B cell (primary cell): ENCODE results near the gene SPDYE16. TPM values are rescaled to one million over a fixed set of nuclear protein-coding genes. Genes with fewer than 3 reads are reported as not detected.
"Not testable (repeated sequence)": the region's sequence is repeated elsewhere in the genome, so short reads cannot be mapped to it uniquely, and the experiment has no call there.

Source experiments
- ATAC-seq: fragments of 200-7000 bp; cut with Tn5 transposase; one replicate; pipeline ENCODE4 v1.10.0; 2021; ENCODE audit warnings: low read depth, mild to moderate bottlenecking, moderate number of reproducible peaks, moderate library complexity
- CTCF ChIA-PET: fragments of 350-600 bp; sonication (Branson Sonifier 250); formaldehyde crosslinking; loops from one replicate; lab custom pipeline; 2021; ENCODE audit warnings: antibody characterized with exemption, inconsistent platforms; lab: Charles Lee
- POLR2A ChIA-PET: fragments of 350-600 bp; sonication (Branson Sonifier 250); formaldehyde crosslinking; loops from one replicate; lab custom pipeline; 2021; ENCODE audit warnings: antibody characterized with exemption; lab: Charles Lee
- DNase-seq: peaks from one replicate; pipeline ENCODE4 v3.0.0; 2013
- H2AFZ ChIP-seq: 2 replicates; pipeline ENCODE4 v1.6.1; 2012; ENCODE audit warnings: mild to moderate bottlenecking, low read depth, low read length; ENCODE audit not compliant: insufficient read depth, poor library complexity, severe bottlenecking
- H3K27ac ChIP-seq, 2 donors: 1 replicate in 1 of 2; 2 replicates in 1 of 2; pipeline ENCODE4 v1.5.1; 2012 to 2013; ENCODE audit warnings: low read length in 2 of 2, mild to moderate bottlenecking in 2 of 2, moderate library complexity in 1 of 2
- H3K27me3 ChIP-seq, 4 experiments: fragments of 200-600 bp in 1 of 4; sonication (generic) in 1 of 4; replicated peaks in 1 of 4; 1 replicate in 2 of 4; 2 replicates in 2 of 4; pipeline versions ENCODE4 v1.6.1 to v1.7.0; 2013 to 2016; ENCODE audit warnings: low read length in 3 of 4, mild to moderate bottlenecking in 2 of 4, mixed read lengths in 1 of 4, moderate library complexity in 1 of 4; ENCODE audit not compliant: insufficient read depth in 4 of 4, control insufficient read depth in 3 of 4; ENCODE audit errors: control extremely low read depth in 1 of 4
- H3K36me3 ChIP-seq, 2 experiments: replicated peaks in 1 of 2; 1 replicate in 1 of 2; 2 replicates in 1 of 2; pipeline versions ENCODE4 v1.6.1 to v1.7.1; 2013; ENCODE audit warnings: low read length in 1 of 2; ENCODE audit not compliant: insufficient read depth in 2 of 2, control insufficient read depth in 1 of 2; ENCODE audit errors: control extremely low read depth in 1 of 2, extremely low read depth in 1 of 2
- H3K4me1 ChIP-seq, 2 donors: fragments of 200-600 bp in 1 of 2; sonication (generic) in 1 of 2; 1 replicate in 1 of 2; 2 replicates in 1 of 2; pipeline versions ENCODE4 v1.5.1 to v1.6.1; 2013 to 2017; ENCODE audit warnings: low read length in 2 of 2; ENCODE audit not compliant: control insufficient read depth in 2 of 2, insufficient read depth in 2 of 2
- H3K4me2 ChIP-seq: replicated peaks from 2 replicates; pipeline ENCODE3; 2012; ENCODE audit warnings: mild to moderate bottlenecking, low read depth, low read length; ENCODE audit not compliant: poor library complexity, severe bottlenecking
- H3K4me3 ChIP-seq, 5 experiments: fragments of 200-600 bp in 1 of 5; sonication (generic) in 1 of 5; 1 replicate in 3 of 5; 2 replicates in 2 of 5; pipeline versions ENCODE4 v1.5.1 to v1.7.0; 2011 to 2016; ENCODE audit warnings: low read length in 4 of 5, mild to moderate bottlenecking in 4 of 5, low read depth in 2 of 5, control low read depth in 1 of 5, moderate library complexity in 1 of 5; ENCODE audit not compliant: insufficient read depth in 1 of 5; ENCODE audit errors: control extremely low read depth in 1 of 5, extremely low read depth in 1 of 5
- H3K79me2 ChIP-seq: fragments of 200-600 bp; sonication (generic); one replicate; pipeline ENCODE4 v1.6.0; 2016; ENCODE audit warnings: low read length; ENCODE audit not compliant: control insufficient read depth, insufficient read depth
- H3K9ac ChIP-seq: fragments of 200-600 bp; sonication (generic); 2 replicates; pipeline ENCODE4 v1.6.1; 2017; ENCODE audit warnings: mild to moderate bottlenecking, low read length, moderate library complexity
- H3K9me3 ChIP-seq, 3 donors: one replicate each; pipeline versions ENCODE4 v1.6.1 to v1.7.1; 2013; ENCODE audit warnings: low read length in 2 of 3; ENCODE audit not compliant: control insufficient read depth in 2 of 3, insufficient read depth in 1 of 3; ENCODE audit errors: control extremely low read depth in 1 of 3
- H4K20me1 ChIP-seq: 2 replicates; pipeline ENCODE4 v1.6.0; 2012; ENCODE audit warnings: mild to moderate bottlenecking, low read length; ENCODE audit not compliant: insufficient read depth, control insufficient read depth, poor library complexity, severe bottlenecking
- H3K27ac Mint-ChIP-seq: one replicate; pipeline ENCODE4 v1.8.0; 2021; ENCODE audit warnings: mixed read lengths
- H3K27me3 Mint-ChIP-seq: one replicate; pipeline ENCODE4 v1.8.0; 2021; ENCODE audit warnings: mixed read lengths
- H3K4me1 Mint-ChIP-seq: one replicate; pipeline ENCODE4 v1.8.0; 2021; ENCODE audit warnings: mixed read lengths
- H3K4me3 Mint-ChIP-seq: one replicate; pipeline ENCODE4 v1.8.0; 2021; ENCODE audit warnings: mixed read lengths
- H3K9me3 Mint-ChIP-seq: one replicate; pipeline ENCODE4 v1.8.0; 2022; ENCODE audit warnings: mixed read lengths; ENCODE audit not compliant: insufficient read depth
- WGBS: methylation state at CpG from one replicate; pipeline ENCODE4 v1.1.5; 2013; ENCODE audit warnings: missing lambda C conversion rate; ENCODE audit not compliant: insufficient coverage; 5-methylcytosine and 5-hydroxymethylcytosine counted together
- intact Hi-C: fragments of 100-400 bp; cut with micrococcal nuclease; formaldehyde crosslinking; loops from one replicate; pipeline ENCODE4 v1.10.0; 2022
- polyA plus RNA-seq: library from polyadenylated mRNA; depleted of rRNA; stranded (reverse); fragments of >200 nt; gene quantifications from 2 replicates; pipeline ENCODE4 v1.2.3, GENCODE V29; 2012
- total RNA-seq, 2 donors: library from RNA; stranded (reverse); fragments of 120-200 nt in 1 of 2; gene quantifications; 1 replicate in 1 of 2; 2 replicates in 1 of 2; pipeline versions ENCODE4 v1.2.3 to v1.2.4, GENCODE V29; 2013 to 2022

The SPDYE16 gene
- total and polyA plus RNA-seq, 2 donors (not counting 1 experiment from before 2014, with no cell fraction given) = 0.34 to 0.69 TPM

DNA sequence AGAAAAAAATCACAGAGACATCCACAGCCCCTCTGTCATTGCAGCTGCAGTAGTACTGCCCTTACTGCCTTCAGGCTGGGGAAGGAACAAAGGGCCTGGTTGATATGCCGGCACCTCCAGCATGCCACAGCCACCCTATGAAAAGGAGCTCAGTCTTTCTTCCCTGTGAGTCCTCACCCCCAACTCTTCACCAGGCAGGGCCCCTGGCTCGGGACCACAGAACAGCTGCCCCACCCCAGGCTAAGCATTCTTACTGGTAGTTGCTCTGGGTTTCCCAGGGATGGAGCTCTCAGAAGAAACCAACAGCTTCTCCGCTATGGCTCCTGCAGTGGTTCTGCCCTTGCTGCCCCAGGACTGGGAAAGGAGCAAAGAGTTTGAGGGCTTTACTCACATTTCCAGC is 47.9 kb upstream of the SPDYE16 start:
- POLR2A ChIA-PET, H3K9me3 ChIP-seq, H3K27me3 Mint-ChIP-seq, H3K27me3 ChIP-seq, DNase-seq, CTCF ChIA-PET, H3K4me3 ChIP-seq, H3K4me2 ChIP-seq, H2AFZ ChIP-seq, H3K27ac ChIP-seq, H3K79me2 ChIP-seq, H3K9ac ChIP-seq, ATAC-seq, H4K20me1 ChIP-seq, H3K36me3 ChIP-seq, H3K9me3 Mint-ChIP-seq, H3K4me3 Mint-ChIP-seq, intact Hi-C loops: not testable (repeated sequence)
- Mint-ChIP-seq H3K4me1 (peaks cover 28% of the 10 kb centered on the region), H3K27ac (peak overlapping the region; percentile 20)
- no CpG with 5 or more reads among the region's 3 CpGs for WGBS
- H3K4me1 ChIP-seq = peaks cover 17 to 18% of the 10 kb centered on the region in 2 donors

DNA sequence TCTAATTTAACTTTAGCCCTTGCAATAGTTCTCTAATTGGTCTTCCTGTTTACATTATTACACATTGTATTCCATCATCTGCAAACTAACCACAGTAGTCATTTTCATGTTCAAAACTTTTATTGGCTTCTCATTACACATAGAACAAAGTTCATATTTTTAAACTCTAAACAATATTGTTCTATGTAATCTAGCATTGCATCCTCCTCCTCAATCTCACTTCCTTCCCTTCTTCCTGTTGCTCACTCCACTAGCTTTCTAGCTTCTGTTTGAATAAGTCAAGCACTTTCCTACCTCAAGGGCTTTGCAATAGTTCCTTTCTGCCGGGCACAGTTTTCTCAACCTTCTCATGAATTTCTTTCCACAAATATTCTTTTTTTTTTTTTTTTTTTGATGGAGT is 45.5 kb upstream of the SPDYE16 start:
- intact Hi-C loops, H3K27me3 ChIP-seq, H3K4me3 ChIP-seq, H2AFZ ChIP-seq, DNase-seq, POLR2A ChIA-PET, H3K27me3 Mint-ChIP-seq, H3K9me3 Mint-ChIP-seq, H3K36me3 ChIP-seq, H3K4me2 ChIP-seq, H3K27ac Mint-ChIP-seq, CTCF ChIA-PET, H3K4me3 Mint-ChIP-seq, ATAC-seq, H3K79me2 ChIP-seq, H3K9ac ChIP-seq, H3K9me3 ChIP-seq, H4K20me1 ChIP-seq: not testable (repeated sequence)
- H3K4me1 Mint-ChIP-seq = peaks cover 31% of the 10 kb centered on the region
- H3K27ac ChIP-seq = peak overlapping the region in 1 of 2 donors; percentile 26
- peaks cover 17 to 18% of the 10 kb centered on the region in 2 donors for H3K4me1 ChIP-seq
- no CpG with 5 or more reads among the region's 1 CpG for WGBS

DNA sequence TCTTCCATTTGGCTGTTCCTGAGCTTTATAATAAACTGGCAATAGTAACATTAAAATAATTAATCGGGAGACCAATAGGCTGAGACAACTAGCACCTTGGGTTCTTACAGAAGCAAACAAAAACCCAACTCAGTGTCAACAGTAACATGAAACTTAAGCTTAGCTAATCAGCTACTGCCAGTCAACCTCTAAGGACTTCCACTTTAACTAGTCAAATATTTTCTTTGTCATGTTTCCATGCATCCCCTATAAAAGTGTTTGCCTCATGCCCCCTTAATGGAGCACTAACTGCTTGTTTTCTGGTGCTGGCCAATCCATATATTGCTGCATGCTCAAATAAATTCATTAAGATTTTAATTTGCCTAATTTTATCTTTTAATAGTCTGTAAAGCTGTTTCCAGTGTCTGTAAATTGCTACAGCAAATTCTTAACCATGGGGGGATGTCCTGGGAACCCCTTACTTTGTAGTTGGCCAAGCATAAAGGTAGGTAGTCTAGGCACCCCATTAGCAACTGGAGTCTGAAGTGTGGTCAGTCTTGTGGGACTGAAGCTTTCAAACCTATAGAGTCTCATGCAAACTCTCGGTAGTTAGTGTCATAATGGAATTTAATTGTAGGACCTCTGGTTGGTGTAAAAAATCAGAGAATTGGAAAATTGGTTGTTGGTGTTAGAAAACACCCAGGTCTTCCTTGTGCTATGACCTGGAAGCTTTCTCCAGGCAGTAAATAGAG is 43.7 kb upstream of the SPDYE16 start:
- H2AFZ ChIP-seq, H3K27me3 Mint-ChIP-seq, H3K27ac ChIP-seq, ATAC-seq, CTCF ChIA-PET, POLR2A ChIA-PET, H3K79me2 ChIP-seq, DNase-seq, H3K36me3 ChIP-seq, H3K4me3 Mint-ChIP-seq, H3K4me3 ChIP-seq, H3K27ac Mint-ChIP-seq, H3K9ac ChIP-seq, H4K20me1 ChIP-seq, intact Hi-C loops, H3K27me3 ChIP-seq, H3K9me3 Mint-ChIP-seq, H3K9me3 ChIP-seq, H3K4me2 ChIP-seq: not testable (repeated sequence)
- peaks cover 8 to 11% of the 10 kb centered on the region in 2 donors for H3K4me1 ChIP-seq
- WGBS = 100% methylated on average over 2 of the region's 2 CpGs
- H3K4me1 Mint-ChIP-seq = peaks cover 22% of the 10 kb centered on the region

DNA sequence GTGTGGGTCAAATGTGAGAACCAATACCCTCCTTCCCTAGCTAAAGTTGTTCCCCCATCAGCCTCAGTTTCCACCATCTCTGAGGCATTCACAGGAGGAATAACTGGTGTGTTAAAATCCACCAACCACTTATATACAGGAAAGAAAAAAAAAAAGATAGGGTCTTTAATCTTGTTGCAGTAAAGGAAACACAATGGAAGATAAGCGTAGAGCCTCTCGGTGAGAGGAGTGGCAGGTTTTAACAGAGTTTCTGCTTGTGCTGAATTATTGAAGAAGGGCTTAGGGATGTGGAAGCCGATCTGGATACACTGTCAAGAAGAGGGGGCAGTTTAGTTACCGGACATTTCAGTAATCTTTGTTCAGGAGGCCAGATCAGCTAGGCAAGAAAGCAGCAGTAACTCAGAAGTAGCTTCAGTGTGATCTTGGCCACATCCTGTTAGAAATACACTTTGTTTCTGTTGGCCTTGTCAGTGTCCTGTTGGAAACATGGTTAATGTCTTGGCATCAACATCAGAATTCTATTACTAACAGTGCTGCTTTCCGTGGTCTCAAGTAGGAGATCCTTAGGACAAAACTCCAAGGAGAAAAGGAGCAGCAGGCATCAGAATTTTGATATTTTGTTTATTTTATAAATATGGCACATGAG is 40.7 kb upstream of the SPDYE16 start:
- H3K4me1 ChIP-seq, H3K4me3 Mint-ChIP-seq, H3K27ac Mint-ChIP-seq, H3K27ac ChIP-seq, ATAC-seq, H3K4me3 ChIP-seq, H3K9ac ChIP-seq, H3K79me2 ChIP-seq, H2AFZ ChIP-seq, intact Hi-C loops, DNase-seq, CTCF ChIA-PET, H3K27me3 ChIP-seq, H3K4me2 ChIP-seq, H4K20me1 ChIP-seq, H3K36me3 ChIP-seq, POLR2A ChIA-PET, H3K27me3 Mint-ChIP-seq, H3K9me3 Mint-ChIP-seq, H3K9me3 ChIP-seq: not testable (repeated sequence)
- peaks cover 16% of the 10 kb centered on the region for H3K4me1 Mint-ChIP-seq
- 76% methylated on average over 4 of the region's 5 CpGs for WGBS
